ENCODE results near the gene LEFTY2. TPM values are rescaled to one million over a fixed set of nuclear protein-coding genes. Genes with fewer than 3 reads are reported as not detected.

Gene LEFTY2
- total and polyA plus RNA-seq, 2 of the 4 experiments (the other 2 are of a cell fraction) = not detected

DNA sequence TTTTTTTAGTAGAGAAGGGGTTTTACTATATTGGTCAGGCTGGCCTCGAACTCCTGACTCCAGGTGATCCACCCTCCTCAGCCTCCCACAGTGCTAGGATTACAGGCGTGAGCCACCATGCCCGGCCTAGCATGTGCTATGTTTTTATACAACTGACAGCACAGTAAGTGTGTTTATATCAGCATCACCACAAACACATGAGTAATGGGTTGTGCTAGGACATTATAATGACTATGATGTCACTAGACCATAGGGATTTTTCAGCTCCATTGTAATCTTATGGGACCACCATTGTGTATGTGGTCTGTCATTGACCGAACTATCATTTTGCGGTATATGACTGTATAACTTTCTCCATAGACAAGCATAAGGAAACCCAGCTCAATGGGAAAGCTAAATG is 6.3 kb downstream of the LEFTY2 start:
- H3K9me1 ChIP-seq (ENCODE audit: insufficient read depth, low read length) = no peaks in the 10 kb centered on the region; the same call in 1 of the 2 replicates
- H2BK20ac ChIP-seq (ENCODE audit: low read depth, low read length) = no peak overlapping the region
- WGBS, 2 experiments (ENCODE audit: extremely low coverage in 2 of 2, insufficient read length in 1 of 2) = no CpG with 5 or more reads among the region's 5 CpGs
- H4K8ac ChIP-seq (ENCODE audit: low read depth in 2 of 2, low read length in 2 of 2) = no peak overlapping the region
- no peak overlapping the region for H2BK120ac ChIP-seq (ENCODE audit: low read depth, low read length)
- DNase-seq (peak; percentile 31), ATAC-seq (ENCODE audit: low read depth) (no peak)
- TF ChIP-seq MAZ (IDR thresholded peaks at IDR 0.05; ENCODE audit: borderline replicate concordance, low read depth, low read length) (no peak), RAD21 (IDR thresholded peaks at IDR 0.05; ENCODE audit: low read length) (no peak), CEBPB (IDR thresholded peaks at IDR 0.05; ENCODE audit: low read depth, low read length) (no peak), POLR2A (IDR thresholded peaks at IDR 0.05; ENCODE audit: low read depth, low read length) (no peak), RFX5 (IDR thresholded peaks at IDR 0.05; ENCODE audit: low read depth, low read length) (no peak), FOS (IDR thresholded peaks at IDR 0.05; ENCODE audit: low read depth, low read length) (no peak), NFE2L2 (IDR thresholded peaks at IDR 0.05; ENCODE audit: low read depth, low read length) (no peak), RCOR1 (IDR thresholded peaks at IDR 0.05; ENCODE audit: insufficient replicate concordance, low read length) (no peak), CHD1 (IDR thresholded peaks at IDR 0.05; ENCODE audit: low read depth, low read length) (no peak), MAFK (IDR thresholded peaks at IDR 0.05; ENCODE audit: low read depth, low read length) (no peak), USF2 (IDR thresholded peaks at IDR 0.05; ENCODE audit: low read depth, low read length) (no peak), SMC3 (IDR thresholded peaks at IDR 0.05; ENCODE audit: low read depth, low read length) (no peak), BHLHE40 (IDR thresholded peaks at IDR 0.05; ENCODE audit: low read depth, low read length) (no peak), MXI1 (IDR thresholded peaks at IDR 0.05; ENCODE audit: borderline replicate concordance, low read depth, low read length) (no peak), CTCF (conservative IDR thresholded peaks at IDR 0.05; ENCODE audit: low read depth, low read length) (no peak)
- TF ChIP-seq, protein P1, sequence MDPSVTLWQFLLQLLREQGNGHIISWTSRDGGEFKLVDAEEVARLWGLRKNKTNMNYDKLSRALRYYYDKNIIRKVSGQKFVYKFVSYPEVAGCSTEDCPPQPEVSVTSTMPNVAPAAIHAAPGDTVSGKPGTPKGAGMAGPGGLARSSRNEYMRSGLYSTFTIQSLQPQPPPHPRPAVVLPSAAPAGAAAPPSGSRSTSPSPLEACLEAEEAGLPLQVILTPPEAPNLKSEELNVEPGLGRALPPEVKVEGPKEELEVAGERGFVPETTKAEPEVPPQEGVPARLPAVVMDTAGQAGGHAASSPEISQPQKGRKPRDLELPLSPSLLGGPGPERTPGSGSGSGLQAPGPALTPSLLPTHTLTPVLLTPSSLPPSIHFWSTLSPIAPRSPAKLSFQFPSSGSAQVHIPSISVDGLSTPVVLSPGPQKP (IDR thresholded peaks at IDR 0.05; ENCODE audit: borderline replicate concordance, low read depth, low read length) = no peak
- intact Hi-C loops (cut with micrococcal nuclease) = no loop called here
- H4K91ac ChIP-seq (ENCODE audit: insufficient read depth, low read depth, low read length) = no peak overlapping the region
- no peak overlapping the region for H3K4ac ChIP-seq (ENCODE audit: low read depth, low read length)
- no TSS peak for BruUV-seq (replicated peaks)
- no peak overlapping the region for H2AK5ac ChIP-seq (ENCODE audit: low read depth, low read length)
- H3K56ac ChIP-seq (ENCODE audit: extremely low read depth, insufficient read depth, low read length) = no peak overlapping the region
- H3K4me3 ChIP-seq (ENCODE audit: insufficient read depth, low read depth, low read length) = no peak overlapping the region
- H3K9me3 ChIP-seq (ENCODE audit: control insufficient read depth, insufficient read depth, low read length) = no peaks in the 10 kb centered on the region
- H2BK15ac ChIP-seq (ENCODE audit: low read depth, low read length) = no peak overlapping the region
- H3K4me2 ChIP-seq (ENCODE audit: low read depth, low read length) = no peak overlapping the region
- H4K5ac ChIP-seq (ENCODE audit: low read depth, low read length) = no peak overlapping the region
- no peak overlapping the region for H3K18ac ChIP-seq (ENCODE audit: low read depth, low read length)
- no peaks in the 10 kb centered on the region for H3K4me1 ChIP-seq (ENCODE audit: control insufficient read depth, insufficient read depth, low read length)
- H3K23ac ChIP-seq (ENCODE audit: low read depth, low read length) = no peak overlapping the region
- CTCF ChIA-PET = interaction anchor here (0.6 kb wide), 1 partner anchor 129 kb away, joined by 3 read pairs; no protein-coding TSS in a partner anchor
- dilution Hi-C loops (cut with HindIII; ENCODE audit: low sequenced_read_pairs, unreplicated experiment) = no loop called here
- no peak overlapping the region for H3K14ac ChIP-seq (replicated peaks; ENCODE audit: low read depth, low read length)
- H2BK5ac ChIP-seq (ENCODE audit: low read depth, low read length, poor library complexity, severe bottlenecking) = no peak overlapping the region
- no peaks in the 10 kb centered on the region for H4K20me1 ChIP-seq (ENCODE audit: insufficient read depth, low read length)
- H2AFZ ChIP-seq (replicated peaks; ENCODE audit: low read length, poor library complexity) = no peak overlapping the region
- in situ Hi-C loops (cut with MboI; ENCODE audit: low sequenced_read_pairs) = no loop called here
- H3K9ac ChIP-seq (ENCODE audit: low read depth, low read length) = no peak overlapping the region
- H3K27ac ChIP-seq (ENCODE audit: insufficient read depth, low read length) = no peak overlapping the region
- no peaks in the 10 kb centered on the region for H3K27me3 ChIP-seq (ENCODE audit: control insufficient read depth, insufficient read depth, low read length)
- H3K36me3 ChIP-seq (ENCODE audit: control insufficient read depth, insufficient read depth, low read length) = no peaks in the 10 kb centered on the region
- H3K79me1 ChIP-seq (ENCODE audit: low read depth in 1 of 2, low read length in 2 of 2) = no peaks in the 10 kb centered on the region
- POLR2A ChIA-PET (ENCODE audit: unreplicated experiment) = no interaction called here
- H2AK9ac ChIP-seq (replicated peaks; ENCODE audit: low read depth, low read length, poor library complexity) = no peak overlapping the region
